K562 (cell line): Measurements from ENCODE around the gene COL23A1. TPM values are rescaled to one million over a fixed set of nuclear protein-coding genes. Genes with fewer than 3 reads are reported as not detected.
A peak's percentile ranks its signal among the peaks of the same experiment; 100 is the strongest.

Experiments used
- AFF1 ChIP-seq, 2 experiments: fragments of 450-650 bp; IDR thresholded peaks; 2 replicates each; pipeline ENCODE4 v1.6.1; 2018; ENCODE audit warnings: mild to moderate bottlenecking in 2 of 2, low read depth in 1 of 2; ENCODE audit not compliant: partially characterized antibody in 2 of 2
- CTBP1 ChIP-seq: fragments of 450-650 bp; IDR thresholded peaks from 2 replicates; pipeline ENCODE4 v1.6.1; 2016; ENCODE audit warnings: borderline replicate concordance
- GTF2B ChIP-seq: IDR thresholded peaks from 2 replicates; pipeline ENCODE4 v1.6.1; 2011; ENCODE audit not compliant: insufficient read length; ENCODE audit errors: extremely low read depth
- GTF2F1 ChIP-seq: IDR thresholded peaks from 2 replicates; pipeline ENCODE4 v1.6.1; 2011; ENCODE audit warnings: low read depth, low read length, improper control_type of control experiment
- KDM5B ChIP-seq: fragments of 200-600 bp; sonication (generic); IDR thresholded peaks from 2 replicates; pipeline ENCODE4 v1.6.1; 2012; ENCODE audit warnings: low read depth, mild to moderate bottlenecking, moderate library complexity, low read length, control low read depth, inconsistent platforms; ENCODE audit not compliant: insufficient replicate concordance
- LARP7 ChIP-seq: fragments of 450-650 bp; IDR thresholded peaks from 2 replicates; pipeline ENCODE4 v1.6.1; 2016
- MTA3 ChIP-seq: fragments of 450-650 bp; formaldehyde crosslinking; IDR thresholded peaks from 2 replicates; pipeline ENCODE4 v1.6.1; 2017; ENCODE audit warnings: mild to moderate bottlenecking, borderline replicate concordance
- PHTF2 ChIP-seq: fragments of 250-450 bp; sonication (Bioruptor Pico); IDR thresholded peaks from 2 replicates; pipeline ENCODE4 v1.5.0; 2021; ENCODE audit warnings: mild to moderate bottlenecking
- RBM14 ChIP-seq: fragments of 200-400 bp; formaldehyde crosslinking; IDR thresholded peaks from 2 replicates; pipeline ENCODE4 v1.6.1; 2018; ENCODE audit warnings: low read depth, mild to moderate bottlenecking, low read length, moderate library complexity, borderline replicate concordance; ENCODE audit not compliant: insufficient read depth
- SIN3B ChIP-seq: fragments of 450-650 bp; IDR thresholded peaks from 2 replicates; pipeline ENCODE4 v1.6.1; 2017; ENCODE audit warnings: low read depth, mild to moderate bottlenecking, moderate library complexity
- SMARCC2 ChIP-seq: fragments of 450-650 bp; IDR thresholded peaks from 2 replicates; pipeline ENCODE4 v1.6.1; 2017; ENCODE audit warnings: antibody characterized with exemption, moderate library complexity, mild to moderate bottlenecking, low read depth
- SNIP1 ChIP-seq: fragments of 450-650 bp; IDR thresholded peaks from 2 replicates; pipeline ENCODE4 v1.7.1; 2017; ENCODE audit warnings: low read depth, mild to moderate bottlenecking
- TEAD4 ChIP-seq, 2 experiments: sonication (generic) in 1 of 2; formaldehyde crosslinking in 1 of 2; IDR thresholded peaks; 2 replicates each; pipeline versions ENCODE4 v1.6.1 to v1.8.0; 2012 to 2022; ENCODE audit warnings: borderline replicate concordance in 1 of 2, inconsistent platforms in 1 of 2, low read length in 1 of 2, mild to moderate bottlenecking in 1 of 2, missing genetic modification reagents in 1 of 2
- ZBTB1 ChIP-seq: sonication (generic); formaldehyde crosslinking; IDR thresholded peaks from 2 replicates; pipeline ENCODE4 v1.8.1; 2023; ENCODE audit warnings: missing genetic modification reagents, low read depth, mild to moderate bottlenecking, borderline replicate concordance
- ZBTB7A ChIP-seq: IDR thresholded peaks from 2 replicates; pipeline ENCODE4 v1.6.1; 2011; ENCODE audit warnings: low read depth, mild to moderate bottlenecking, low read length, moderate library complexity, borderline replicate concordance; ENCODE audit not compliant: control insufficient read depth
- polyA plus RNA-seq, 8 experiments: library from polyadenylated mRNA; depleted of rRNA in 4 of 8; stranded (reverse) in 5 of 8; unstranded in 3 of 8; fragments of >200 nt; fragmentation: Nextera tagmentation in 2 of 8; fragmentation: Illumina TruSeq in 1 of 8; extraction: Ambion mirVana in 2 of 8; extraction: Trizol in 1 of 8; gene quantifications; 2 replicates each; pipeline versions ENCODE4 v1.2.1 to v1.2.3, GENCODE V29; 2011 to 2014; ENCODE audit warnings: inconsistent platforms in 1 of 8, missing spikeins in 1 of 8
- total RNA-seq, 7 experiments: library from RNA; depleted of rRNA in 6 of 7; stranded (reverse); fragments of >200 nt in 6 of 7; fragmentation: Illumina TruSeq in 2 of 7; extraction: Trizol in 2 of 7; gene quantifications; 2 replicates each; pipeline versions ENCODE4 v1.2.1 to v1.2.3, GENCODE V29; 2011 to 2021; ENCODE audit warnings: low replicate concordance in 1 of 7
- TF ChIP-seq, protein P1 (sequence below): fragments of 250-450 bp; sonication (Bioruptor Pico); IDR thresholded peaks from 2 replicates; pipeline ENCODE4 v1.8.0; 2022; ENCODE audit warnings: moderate library complexity, mild to moderate bottlenecking, inconsistent platforms
- TF ChIP-seq, protein P2 (sequence below): sonication (generic); formaldehyde crosslinking; IDR thresholded peaks from 2 replicates; pipeline ENCODE4 v1.8.0; 2022; ENCODE audit warnings: mild to moderate bottlenecking, missing genetic modification reagents

COL23A1 gene
- total and polyA plus RNA-seq, 9 of the 15 experiments (the other 6 are each of a cell fraction or from before 2014, with no cell fraction given): 0.09 TPM; not detected in 8

DNA sequence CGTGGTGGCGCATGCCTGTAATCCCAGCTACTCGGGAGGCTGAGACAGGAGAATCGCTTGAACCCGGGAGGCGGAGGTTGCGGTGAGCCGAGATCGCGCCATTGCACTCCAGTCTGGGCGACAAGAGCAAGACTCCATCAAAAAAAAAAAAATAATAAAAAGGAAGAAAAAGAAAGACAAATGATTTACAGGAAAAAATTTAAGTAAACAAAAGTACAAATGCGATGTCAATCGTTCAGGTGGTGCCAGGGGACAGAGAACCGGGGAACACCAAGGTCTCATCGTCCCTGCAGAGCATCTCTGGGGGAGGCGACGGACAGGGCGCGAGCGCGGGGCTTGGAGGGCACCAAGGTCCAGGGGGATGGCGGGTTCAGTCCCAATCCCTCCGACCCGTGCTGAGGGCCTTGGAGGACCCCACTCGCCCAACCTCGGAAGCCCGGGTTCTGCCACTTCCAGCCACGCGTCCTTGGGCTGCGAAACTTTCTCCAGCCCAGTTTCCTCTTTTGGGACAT is 386.5 kb downstream of the COL23A1 start (continued):
- TF ChIP-seq, protein P1, sequence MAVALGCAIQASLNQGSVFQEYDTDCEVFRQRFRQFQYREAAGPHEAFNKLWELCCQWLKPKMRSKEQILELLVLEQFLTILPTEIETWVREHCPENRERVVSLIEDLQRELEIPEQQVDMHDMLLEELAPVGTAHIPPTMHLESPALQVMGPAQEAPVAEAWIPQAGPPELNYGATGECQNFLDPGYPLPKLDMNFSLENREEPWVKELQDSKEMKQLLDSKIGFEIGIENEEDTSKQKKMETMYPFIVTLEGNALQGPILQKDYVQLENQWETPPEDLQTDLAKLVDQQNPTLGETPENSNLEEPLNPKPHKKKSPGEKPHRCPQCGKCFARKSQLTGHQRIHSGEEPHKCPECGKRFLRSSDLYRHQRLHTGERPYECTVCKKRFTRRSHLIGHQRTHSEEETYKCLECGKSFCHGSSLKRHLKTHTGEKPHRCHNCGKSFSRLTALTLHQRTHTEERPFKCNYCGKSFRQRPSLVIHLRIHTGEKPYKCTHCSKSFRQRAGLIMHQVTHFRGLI: no peak
- TF ChIP-seq SMARCC2 (0 out of 2 replicates have a peak, but pooled peaks have one; percentile 40), TEAD4 (IDR thresholded peaks at IDR 0.05; ENCODE audit: low read length) (no peak), TEAD4 (CRISPR knock-in tag; IDR thresholded peaks at IDR 0.05; ENCODE audit: borderline replicate concordance) (no peak), GTF2F1 (no peak), KDM5B (no peak), ZBTB1 (CRISPR knock-in tag) (no peak), CTBP1 (no peak), SIN3B (no peak), RBM14 (no peak), MTA3 (no peak), SNIP1 (0 out of 2 replicates have a peak, but pooled peaks have one; percentile 34), GTF2B (no peak), AFF1 (IDR thresholded peaks at IDR 0.05; ENCODE audit: low read depth in 1 of 2, partially characterized antibody in 2 of 2) (peak in 1 of 2 experiments; percentile 30), ZBTB7A (peak; percentile 9; the same call in 1 of the 2 replicates), LARP7 (peak; percentile 55; the same call in 1 of the 2 replicates), PHTF2 (CRISPR knock-in tag) (no peak)
- TF ChIP-seq, protein P2, sequence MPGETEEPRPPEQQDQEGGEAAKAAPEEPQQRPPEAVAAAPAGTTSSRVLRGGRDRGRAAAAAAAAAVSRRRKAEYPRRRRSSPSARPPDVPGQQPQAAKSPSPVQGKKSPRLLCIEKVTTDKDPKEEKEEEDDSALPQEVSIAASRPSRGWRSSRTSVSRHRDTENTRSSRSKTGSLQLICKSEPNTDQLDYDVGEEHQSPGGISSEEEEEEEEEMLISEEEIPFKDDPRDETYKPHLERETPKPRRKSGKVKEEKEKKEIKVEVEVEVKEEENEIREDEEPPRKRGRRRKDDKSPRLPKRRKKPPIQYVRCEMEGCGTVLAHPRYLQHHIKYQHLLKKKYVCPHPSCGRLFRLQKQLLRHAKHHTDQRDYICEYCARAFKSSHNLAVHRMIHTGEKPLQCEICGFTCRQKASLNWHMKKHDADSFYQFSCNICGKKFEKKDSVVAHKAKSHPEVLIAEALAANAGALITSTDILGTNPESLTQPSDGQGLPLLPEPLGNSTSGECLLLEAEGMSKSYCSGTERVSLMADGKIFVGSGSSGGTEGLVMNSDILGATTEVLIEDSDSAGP (CRISPR knock-in tag): no peak
